ENCODE data around the gene MAP3K5. TPM values are rescaled to one million over a fixed set of nuclear protein-coding genes. Genes with fewer than 3 reads are reported as not detected.

MAP3K5 gene
- total and polyA plus RNA-seq, 4 donors: 7.5 to 28.3 (median 22.8) TPM

DNA sequence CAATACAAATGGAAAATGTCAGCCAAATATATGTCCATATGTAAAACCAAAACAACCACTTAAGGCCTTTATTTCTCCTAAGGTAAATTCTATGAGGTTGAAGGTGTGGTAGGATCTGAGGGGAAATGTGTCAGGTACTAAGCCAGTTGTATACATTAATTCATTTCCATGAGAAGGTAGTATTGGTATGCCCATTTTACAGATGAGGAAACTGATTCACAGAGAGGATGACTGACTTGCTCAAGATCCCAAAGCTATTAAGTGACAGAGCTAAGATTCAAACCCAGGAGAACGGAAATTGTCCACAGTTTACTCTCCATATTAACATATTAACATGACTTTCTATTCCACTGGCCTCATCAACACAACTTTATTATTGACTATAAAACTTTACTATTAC is 177.9 kb downstream of the MAP3K5 start:
- 97% methylated on average over 1 of the region's 1 CpG for WGBS, 2 donors
- no peak for ATAC-seq (ENCODE audit: insufficient read depth, low FRiP score)
- H3K4me3 ChIP-seq: no peak overlapping the region
- DNase-seq: no peak
- H3K27ac ChIP-seq (ENCODE audit: low read depth in 1 of 2, low read length in 1 of 2): no peak overlapping the region
- H3K27me3 ChIP-seq (ENCODE audit: control insufficient read depth in 3 of 3, insufficient read depth in 3 of 3, low read length in 2 of 3): no peaks in the 10 kb centered on the region
- no peaks in the 10 kb centered on the region for H3K9me3 ChIP-seq (ENCODE audit: control insufficient read depth in 4 of 4, insufficient read depth in 3 of 4, low read length in 3 of 4)
- peaks cover 0 to 6% (median 0%) of the 10 kb centered on the region in 4 donors for H3K36me3 ChIP-seq (ENCODE audit: control insufficient read depth in 4 of 4, insufficient read depth in 4 of 4, low read length in 4 of 4)
- TF ChIP-seq, protein P1, sequence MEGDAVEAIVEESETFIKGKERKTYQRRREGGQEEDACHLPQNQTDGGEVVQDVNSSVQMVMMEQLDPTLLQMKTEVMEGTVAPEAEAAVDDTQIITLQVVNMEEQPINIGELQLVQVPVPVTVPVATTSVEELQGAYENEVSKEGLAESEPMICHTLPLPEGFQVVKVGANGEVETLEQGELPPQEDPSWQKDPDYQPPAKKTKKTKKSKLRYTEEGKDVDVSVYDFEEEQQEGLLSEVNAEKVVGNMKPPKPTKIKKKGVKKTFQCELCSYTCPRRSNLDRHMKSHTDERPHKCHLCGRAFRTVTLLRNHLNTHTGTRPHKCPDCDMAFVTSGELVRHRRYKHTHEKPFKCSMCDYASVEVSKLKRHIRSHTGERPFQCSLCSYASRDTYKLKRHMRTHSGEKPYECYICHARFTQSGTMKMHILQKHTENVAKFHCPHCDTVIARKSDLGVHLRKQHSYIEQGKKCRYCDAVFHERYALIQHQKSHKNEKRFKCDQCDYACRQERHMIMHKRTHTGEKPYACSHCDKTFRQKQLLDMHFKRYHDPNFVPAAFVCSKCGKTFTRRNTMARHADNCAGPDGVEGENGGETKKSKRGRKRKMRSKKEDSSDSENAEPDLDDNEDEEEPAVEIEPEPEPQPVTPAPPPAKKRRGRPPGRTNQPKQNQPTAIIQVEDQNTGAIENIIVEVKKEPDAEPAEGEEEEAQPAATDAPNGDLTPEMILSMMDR (IDR thresholded peaks at IDR 0.05; ENCODE audit: control extremely low read depth, extremely low read depth): no peak
- peaks cover 0 to 8% (median 0%) of the 10 kb centered on the region in 5 donors for H3K4me1 ChIP-seq (ENCODE audit: control insufficient read depth in 5 of 5, insufficient read depth in 5 of 5, low read length in 5 of 5)
- no peak overlapping the region for H3K9ac ChIP-seq (ENCODE audit: insufficient read depth in 1 of 2, low read length in 2 of 2)

DNA sequence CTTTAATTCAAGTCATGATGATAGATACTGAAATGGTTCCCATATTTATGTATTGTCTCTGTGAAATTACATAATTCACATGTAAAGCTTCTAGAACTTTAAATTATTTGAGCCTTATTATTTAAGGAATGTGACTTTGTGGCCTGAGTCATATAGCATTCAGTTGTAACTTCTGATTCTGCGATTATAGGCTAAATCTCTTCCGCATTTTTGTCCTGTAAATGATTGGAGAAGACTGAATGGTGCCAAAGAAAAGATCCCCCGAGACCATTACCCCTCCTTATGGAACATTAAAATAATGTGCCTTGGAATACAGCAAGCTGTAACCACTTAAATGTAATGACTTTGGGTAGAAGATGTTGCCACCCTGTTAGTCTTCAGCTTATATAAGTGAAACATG is 178.8 kb downstream of the MAP3K5 start:
- WGBS, 2 donors: 93 to 98% methylated on average over 3 of the region's 3 CpGs
- H3K27ac ChIP-seq (ENCODE audit: low read depth in 1 of 2, low read length in 1 of 2): no peak overlapping the region
- H3K4me1 ChIP-seq (ENCODE audit: control insufficient read depth in 5 of 5, insufficient read depth in 5 of 5, low read length in 5 of 5): peaks cover 0 to 13% (median 0%) of the 10 kb centered on the region in 5 donors
- H3K36me3 ChIP-seq (ENCODE audit: control insufficient read depth in 4 of 4, insufficient read depth in 4 of 4, low read length in 4 of 4): peaks cover 0 to 2% (median 0%) of the 10 kb centered on the region in 4 donors
- H3K9ac ChIP-seq (ENCODE audit: insufficient read depth in 1 of 2, low read length in 2 of 2): no peak overlapping the region
- ATAC-seq (ENCODE audit: insufficient read depth, low FRiP score) (no peak), DNase-seq (no peak)
- no peaks in the 10 kb centered on the region for H3K27me3 ChIP-seq (ENCODE audit: control insufficient read depth in 3 of 3, insufficient read depth in 3 of 3, low read length in 2 of 3)
- TF ChIP-seq, protein P1 (IDR thresholded peaks at IDR 0.05; ENCODE audit: control extremely low read depth, extremely low read depth): no peak
- H3K9me3 ChIP-seq (ENCODE audit: control insufficient read depth in 4 of 4, insufficient read depth in 3 of 4, low read length in 3 of 4): no peaks in the 10 kb centered on the region
- no peak overlapping the region for H3K4me3 ChIP-seq

DNA sequence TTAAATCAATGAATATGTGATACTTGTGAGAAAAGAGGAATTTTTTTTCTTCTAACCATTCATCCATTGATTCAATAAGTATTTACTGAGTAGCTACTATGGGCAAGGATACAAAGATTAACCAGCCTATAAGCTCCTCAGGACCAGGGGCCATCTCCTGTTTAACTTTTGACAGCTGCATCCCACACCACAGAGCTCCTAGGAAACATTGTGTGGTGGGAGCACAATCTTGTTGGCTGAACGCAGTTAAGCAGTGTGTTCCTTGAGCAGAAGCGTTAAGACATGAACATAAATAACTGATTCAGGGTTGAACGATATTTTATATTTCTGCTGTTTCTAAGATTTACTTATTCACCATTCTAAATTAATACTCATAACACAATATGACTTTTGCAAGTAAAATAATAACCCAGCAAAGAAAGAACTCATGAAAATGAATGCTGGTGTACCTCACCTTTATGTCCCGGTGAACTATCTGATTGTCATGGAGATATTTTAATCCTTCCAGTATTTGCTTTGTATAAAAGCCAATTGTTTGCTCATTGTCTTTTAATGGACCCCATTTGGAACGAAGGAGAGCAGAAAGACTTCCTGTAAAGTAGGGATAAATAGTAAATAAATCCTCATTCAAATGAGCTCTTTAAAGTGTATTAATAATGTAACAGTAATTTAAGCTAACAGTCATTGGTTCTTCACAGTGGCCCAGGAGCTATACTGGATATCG is 179.4 kb downstream of the MAP3K5 start:
- ATAC-seq (ENCODE audit: insufficient read depth, low FRiP score): no peak
- TF ChIP-seq, protein P1 (IDR thresholded peaks at IDR 0.05; ENCODE audit: control extremely low read depth, extremely low read depth): no peak
- no peak for DNase-seq
- H3K9ac ChIP-seq (ENCODE audit: insufficient read depth in 1 of 2, low read length in 2 of 2): no peak overlapping the region
- H3K4me1 ChIP-seq (ENCODE audit: control insufficient read depth in 5 of 5, insufficient read depth in 5 of 5, low read length in 5 of 5): peaks cover 0 to 14% (median 0%) of the 10 kb centered on the region in 5 donors
- H3K36me3 ChIP-seq (ENCODE audit: control insufficient read depth in 4 of 4, insufficient read depth in 4 of 4, low read length in 4 of 4): peaks cover 0 to 2% (median 0%) of the 10 kb centered on the region in 4 donors
- H3K9me3 ChIP-seq (ENCODE audit: control insufficient read depth in 4 of 4, insufficient read depth in 3 of 4, low read length in 3 of 4): no peaks in the 10 kb centered on the region
- no peaks in the 10 kb centered on the region for H3K27me3 ChIP-seq (ENCODE audit: control insufficient read depth in 3 of 3, insufficient read depth in 3 of 3, low read length in 2 of 3)
- no peak overlapping the region for H3K4me3 ChIP-seq
- WGBS, 2 donors: 91 to 93% methylated on average over 6 of the region's 6 CpGs
- H3K27ac ChIP-seq (ENCODE audit: low read depth in 1 of 2, low read length in 1 of 2): no peak overlapping the region

Measured in lung (tissue), 12 donors.